ENCODE data around the gene MMP12.

- no peak for TF ChIP-seq ZNF274 (IDR thresholded peaks at IDR 0.05; ENCODE audit: low read depth, low read length)
- TF ChIP-seq SUZ12 (IDR thresholded peaks at IDR 0.05; ENCODE audit: extremely low read depth, insufficient read depth, insufficient read length) = no peak
These were observed 43.7 kb downstream of the MMP12 start for GRCh38 chr11:102831128-102831488.

All from NT2/D1 (cell line).